HG03442 (cell line): ENCODE data around the gene EPHA3.

Source experiments
- ATAC-seq: cut with Tn5 transposase; IDR thresholded peaks from one replicate; pipeline ENCODE4 v1.9.1; 2021; ENCODE audit warnings: mild to moderate bottlenecking, moderate library complexity; ENCODE audit not compliant: unreplicated experiment

EPHA3 gene

DNA sequence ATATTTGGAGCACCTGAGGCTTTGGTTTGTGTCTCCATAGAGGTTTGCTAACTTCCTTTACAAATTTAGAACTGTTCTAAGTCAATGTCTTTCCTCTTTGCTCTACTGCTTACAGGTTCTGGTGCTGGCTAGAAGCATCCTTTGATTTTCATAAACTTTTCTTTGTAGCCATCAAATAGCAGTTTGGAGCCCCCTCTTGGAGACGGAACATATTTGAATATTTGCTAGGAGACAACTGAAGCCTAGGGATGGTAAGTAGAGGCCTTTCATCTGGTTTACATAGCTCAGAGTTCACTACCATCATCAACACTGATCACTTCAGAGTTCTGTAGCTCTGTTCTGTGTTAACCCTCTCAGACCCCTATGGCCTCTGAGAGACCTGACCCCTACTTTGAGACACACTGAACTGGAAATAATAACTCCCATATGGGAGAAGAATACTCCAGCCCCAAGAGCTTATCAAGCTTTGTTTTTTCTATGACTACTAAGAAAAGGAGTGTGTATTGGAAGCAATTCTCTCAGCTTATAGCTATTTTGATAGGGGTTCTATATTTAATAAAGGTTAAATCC lies 420.4 kb downstream of the EPHA3 start:
- ATAC-seq = no peak
